Esophagus squamous epithelium (tissue), 5 donors: Measurements from ENCODE around the gene CLEC4F. TPM values are rescaled to one million over a fixed set of nuclear protein-coding genes. Genes with fewer than 3 reads are reported as not detected.

ENCODE experiments used
- DNase-seq: peaks from one replicate; lab custom pipeline; 2025; lab: John Stamatoyannopoulos, UW
- H3K27ac ChIP-seq, 4 donors: fragments of 200-600 bp; sonication (generic); one replicate each; pipeline ENCODE4 v1.5.1; 2016 to 2019; ENCODE audit warnings: mild to moderate bottlenecking in 1 of 4
- H3K27me3 ChIP-seq, 4 donors: fragments of 200-600 bp; sonication (generic); 1 replicate in 3 of 4; 2 replicates in 1 of 4; pipeline versions ENCODE4 v1.5.1 to v1.6.0; 2017 to 2021; ENCODE audit warnings: antibody characterized with exemption in 1 of 4
- H3K36me3 ChIP-seq, 3 donors: fragments of 200-600 bp; sonication (generic); one replicate each; pipeline ENCODE4 v1.5.1; 2016 to 2019
- H3K4me1 ChIP-seq, 3 donors: fragments of 200-600 bp; sonication (generic); one replicate each; pipeline ENCODE4 v1.5.1; 2017 to 2019
- H3K4me3 ChIP-seq, 4 donors: fragments of 200-600 bp; sonication (generic); 1 replicate in 3 of 4; 2 replicates in 1 of 4; pipeline ENCODE4 v1.5.1; 2016 to 2019; ENCODE audit warnings: mild to moderate bottlenecking in 2 of 4, moderate library complexity in 1 of 4
- H3K9me3 ChIP-seq, 3 donors: fragments of 200-600 bp; sonication (generic); one replicate each; pipeline ENCODE4 v1.5.1; 2016 to 2019
- POLR2A ChIP-seq, 4 donors: fragments of 450-650 bp; IDR thresholded peaks; one replicate each; pipeline ENCODE4 v1.6.1; 2017; ENCODE audit warnings: antibody characterized with exemption in 4 of 4, mild to moderate bottlenecking in 4 of 4, moderate library complexity in 3 of 4
- WGBS, 2 donors: methylation state at CpG; one replicate each; pipeline ENCODE4 v1.1.5; 2018; 5-methylcytosine and 5-hydroxymethylcytosine counted together
- intact Hi-C: fragments of 100-400 bp; cut with DNase I; formaldehyde crosslinking; loops from one replicate; pipeline ENCODE4 v1.15.0; 2022
- small RNA-seq, 4 donors: library from RNA; depleted of rRNA; stranded (forward); fragments of <200 nt; gene quantifications; one replicate each; pipeline ENCODE3, GENCODE V24; 2016
- total RNA-seq, 4 donors: library from RNA; depleted of rRNA; stranded (reverse); fragments of >200 nt; gene quantifications; one replicate each; pipeline ENCODE4 v1.1.0, GENCODE V29; 2016
- TF ChIP-seq, protein P1 (sequence below), 6 experiments: fragments of 450-650 bp in 4 of 6; fragments of 200-600 bp in 2 of 6; sonication (generic) in 2 of 6; IDR thresholded peaks; one replicate each; pipeline ENCODE4 v1.5.1; 2016 to 2019; ENCODE audit warnings: antibody characterized with exemption in 6 of 6, mild to moderate bottlenecking in 4 of 6, moderate library complexity in 4 of 6
- donor health status: DM: yes; HTN: yes; CAD: no.

CLEC4F gene
- total RNA-seq, 4 donors from 2014 or later = 0.15 TPM; not detected in 3

DNA sequence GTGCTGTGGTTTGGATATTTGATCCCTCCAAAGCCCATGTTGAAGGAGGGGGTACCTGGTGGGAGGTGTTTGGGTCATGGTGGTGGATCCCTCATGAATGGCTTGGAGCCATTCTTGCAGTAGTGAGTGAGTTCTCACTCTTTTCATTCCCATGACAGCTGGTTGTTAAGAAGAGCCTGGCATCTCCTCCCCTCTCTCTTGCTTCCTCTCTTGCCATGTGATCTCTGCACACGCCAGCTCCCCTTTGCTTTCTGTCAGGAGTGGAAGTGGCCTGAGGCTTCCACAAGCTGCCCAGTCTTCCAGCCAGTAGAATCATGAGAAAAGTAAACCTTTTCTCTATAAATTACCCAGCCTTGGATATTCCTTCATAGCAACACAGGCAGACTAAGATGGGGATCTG is 61.0 kb downstream of the CLEC4F start:
- Histone ChIP-seq H3K27me3 (peaks cover 0 to 79% (median 0%) of the 10 kb centered on the region in 4 donors), H3K36me3 (no peaks in the 10 kb centered on the region), H3K4me1 (no peaks in the 10 kb centered on the region), H3K27ac (no peak overlapping the region), H3K9me3 (no peaks in the 10 kb centered on the region), H3K4me3 (no peak overlapping the region)
- no peak for TF ChIP-seq POLR2A (IDR thresholded peaks at IDR 0.05)
- TF ChIP-seq, protein P1, sequence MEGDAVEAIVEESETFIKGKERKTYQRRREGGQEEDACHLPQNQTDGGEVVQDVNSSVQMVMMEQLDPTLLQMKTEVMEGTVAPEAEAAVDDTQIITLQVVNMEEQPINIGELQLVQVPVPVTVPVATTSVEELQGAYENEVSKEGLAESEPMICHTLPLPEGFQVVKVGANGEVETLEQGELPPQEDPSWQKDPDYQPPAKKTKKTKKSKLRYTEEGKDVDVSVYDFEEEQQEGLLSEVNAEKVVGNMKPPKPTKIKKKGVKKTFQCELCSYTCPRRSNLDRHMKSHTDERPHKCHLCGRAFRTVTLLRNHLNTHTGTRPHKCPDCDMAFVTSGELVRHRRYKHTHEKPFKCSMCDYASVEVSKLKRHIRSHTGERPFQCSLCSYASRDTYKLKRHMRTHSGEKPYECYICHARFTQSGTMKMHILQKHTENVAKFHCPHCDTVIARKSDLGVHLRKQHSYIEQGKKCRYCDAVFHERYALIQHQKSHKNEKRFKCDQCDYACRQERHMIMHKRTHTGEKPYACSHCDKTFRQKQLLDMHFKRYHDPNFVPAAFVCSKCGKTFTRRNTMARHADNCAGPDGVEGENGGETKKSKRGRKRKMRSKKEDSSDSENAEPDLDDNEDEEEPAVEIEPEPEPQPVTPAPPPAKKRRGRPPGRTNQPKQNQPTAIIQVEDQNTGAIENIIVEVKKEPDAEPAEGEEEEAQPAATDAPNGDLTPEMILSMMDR (IDR thresholded peaks at IDR 0.05) = no peak
- DNase-seq = no peak
- intact Hi-C loops = no loop called here
- 27 to 100% methylated on average over 1 of the region's 1 CpG for WGBS, 2 donors

Small RNAs within 50 kb of the gene (small RNA-seq; reads per million reads assigned to genes)
- gene HMGN2P21 = 0 reads per million in 4 donors

Other genes starting within 250 kb of the CLEC4F start
- 1 to 10 TPM in 2 of 4 donors, under 1 TPM in 2; 0.42 to 2.4 (median 1.3) TPM for gene ADD2, start 52.4 kb downstream of the CLEC4F start, total RNA-seq
- not detected for gene FIGLA, start 30.0 kb downstream of the CLEC4F start, total RNA-seq
- gene CD207, start 15.2 kb upstream of the CLEC4F start, total RNA-seq = 1 to 10 TPM in 2 of 4 donors, under 1 TPM in 1, not detected in 1; 0.35 to 2.5 (median 1.1) TPM
- 1 to 10 TPM in 1 of 4 donors, under 1 TPM in 3; 0.27 to 1.2 (median 0.56) TPM for gene VAX2, start 80.0 kb upstream of the CLEC4F start, total RNA-seq
- gene ATP6V1B1, start 115.3 kb upstream of the CLEC4F start, total RNA-seq = 1 to 10 TPM in 1 of 4 donors, under 1 TPM in 1, not detected in 2; 0.97 to 1.2 TPM
- under 1 TPM in 2 of 4 donors, not detected in 2; 0.18 to 0.76 TPM for gene ANKRD53, start 158.0 kb upstream of the CLEC4F start, total RNA-seq
- 10 to 100 TPM; 22.6 to 33.3 (median 27.1) TPM for gene TEX261, start 174.3 kb upstream of the CLEC4F start, total RNA-seq
- gene NAGK, start 248.0 kb upstream of the CLEC4F start, total RNA-seq = 100 to 1,000 TPM in 3 of 4 donors, 10 to 100 TPM in 1; 87.5 to 278 (median 166) TPM